Neural cell (in vitro differentiated cells): ENCODE results near the gene ACSL5.

Experiments used
- CTCF ChIP-seq: fragments of 450-650 bp; IDR thresholded peaks from 2 replicates; pipeline ENCODE4 v1.5.1; 2014; ENCODE audit warnings: antibody characterized with exemption, mild to moderate bottlenecking, moderate library complexity; ENCODE audit not compliant: poor library complexity, severe bottlenecking
- EP300 ChIP-seq: fragments of 450-650 bp; conservative IDR thresholded peaks from 2 replicates; pipeline ENCODE4 v1.6.1; 2014; ENCODE audit warnings: antibody characterized with exemption, mild to moderate bottlenecking, moderate library complexity; ENCODE audit not compliant: poor library complexity, severe bottlenecking
- MXI1 ChIP-seq: fragments of 450-650 bp; conservative IDR thresholded peaks from 2 replicates; pipeline ENCODE4 v1.6.1; 2014; ENCODE audit warnings: antibody characterized with exemption, mild to moderate bottlenecking; ENCODE audit not compliant: poor library complexity, severe bottlenecking
- POLR2AphosphoS5 ChIP-seq: IDR thresholded peaks from 2 replicates; pipeline ENCODE4 v1.6.1; 2012
- RAD21 ChIP-seq: fragments of 450-650 bp; conservative IDR thresholded peaks from 2 replicates; pipeline ENCODE4 v1.6.1; 2014; ENCODE audit warnings: antibody characterized with exemption, mild to moderate bottlenecking, moderate library complexity
- TAF1 ChIP-seq: IDR thresholded peaks from 2 replicates; pipeline ENCODE4 v1.6.1; 2012; ENCODE audit warnings: low read depth

DNA sequence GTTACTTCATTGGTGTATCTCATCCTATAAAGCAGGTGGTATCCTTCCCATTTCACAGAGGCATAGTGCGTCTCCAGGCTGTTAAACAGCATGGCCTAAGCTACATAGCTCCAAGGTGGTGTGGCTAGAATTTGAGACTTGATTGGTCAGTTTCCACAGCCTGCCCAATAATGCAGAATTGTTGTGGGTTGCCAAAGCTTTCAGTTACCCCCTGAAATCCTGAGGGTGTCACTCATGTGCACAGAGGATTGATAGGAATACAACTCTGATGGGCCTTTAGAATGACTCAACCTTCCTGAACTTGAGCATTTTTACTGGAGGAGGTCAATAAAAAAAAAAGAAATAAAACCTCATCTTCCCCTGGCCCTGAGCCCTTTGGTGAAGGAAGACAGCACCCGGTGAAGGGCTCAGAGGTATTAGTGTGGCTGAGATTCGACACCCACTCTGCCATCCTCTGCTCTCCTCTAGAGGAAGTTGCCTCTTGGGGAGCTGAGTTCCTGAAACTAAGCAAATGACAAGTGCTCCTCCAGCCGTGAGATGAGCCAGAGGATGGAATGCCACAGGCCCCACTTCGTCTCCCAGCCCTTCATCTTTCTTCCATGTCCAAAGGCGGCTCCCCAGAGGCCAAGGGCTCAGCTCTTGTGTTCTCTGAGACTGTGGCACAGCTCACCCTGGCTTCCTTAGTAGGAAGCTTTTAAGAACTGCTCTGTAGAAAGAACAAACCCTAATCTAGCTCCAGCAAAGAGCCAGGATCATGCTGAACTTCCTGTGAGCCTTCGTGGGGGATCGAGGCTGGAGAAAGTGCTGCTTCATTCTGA is 1.0 kb downstream of the ACSL5 start:
- TF ChIP-seq CTCF = no peak
- TF ChIP-seq POLR2AphosphoS5 = no peak
- no peak for TF ChIP-seq MXI1
- TF ChIP-seq EP300 = no peak
- no peak for TF ChIP-seq TAF1
- TF ChIP-seq RAD21 = no peak
